ENCODE results near the gene UBAC2. TPM values are rescaled to one million over a fixed set of nuclear protein-coding genes. Genes with fewer than 3 reads are reported as not detected.

The UBAC2 gene
- total and polyA plus RNA-seq, 2 donors (not counting 3 experiments of a cell fraction or from before 2014, with no cell fraction given), result 45.7 to 54.4 TPM

GRCh38 chr13:99316224-99316623 lies 115.6 kb downstream of the UBAC2 start:
- Histone ChIP-seq H3K9ac (replicated peaks; ENCODE audit: extremely low read depth, insufficient read depth, low read length) (no peak overlapping the region), H3K4me3 (replicated peaks in 1 of 3; ENCODE audit: insufficient read depth in 1 of 3, low read depth in 1 of 3, low read length in 3 of 3) (no peak overlapping the region), H3K79me2 (ENCODE audit: control insufficient read depth, insufficient read depth, low read length) (no peaks in the 10 kb centered on the region), H3K4me2 (ENCODE audit: insufficient read depth, low read length) (no peak overlapping the region), H3K36me3 (ENCODE audit: control insufficient read depth in 2 of 2, extremely low read depth in 1 of 2, insufficient read depth in 2 of 2, low read length in 2 of 2) (no peaks in the 10 kb centered on the region), H3K27me3 (ENCODE audit: control insufficient read depth in 2 of 2, insufficient read depth in 2 of 2, low read length in 2 of 2) (no peaks in the 10 kb centered on the region), H3K4me1 (ENCODE audit: control insufficient read depth, extremely low read depth, insufficient read depth, low read length) (peaks cover 36% of the 10 kb centered on the region), H3K27ac (ENCODE audit: insufficient read depth, low read depth, low read length) (no peak overlapping the region), H3K9me1 (replicated peaks; ENCODE audit: control insufficient read depth, extremely low read depth, insufficient read depth, low read length) (no peaks in the 10 kb centered on the region), H2AFZ (ENCODE audit: low read depth, low read length) (no peak overlapping the region), H4K20me1 (replicated peaks; ENCODE audit: control insufficient read depth, extremely low read depth, insufficient read depth, low read length) (no peaks in the 10 kb centered on the region), H3K9me3 (replicated peaks; ENCODE audit: control insufficient read depth, insufficient read depth, low read length) (no peaks in the 10 kb centered on the region)
- BruUV-seq (replicated peaks), result no TSS peak
- no peak for TF ChIP-seq JUN (IDR thresholded peaks at IDR 0.05; ENCODE audit: borderline replicate concordance, insufficient read depth, insufficient read length, low read depth)
- TF ChIP-seq CTCF (IDR thresholded peaks at IDR 0.05; ENCODE audit: extremely low read depth in 1 of 2, insufficient read depth in 1 of 2, low read depth in 1 of 2, low read length in 2 of 2), result no peak
- TF ChIP-seq MAX (IDR thresholded peaks at IDR 0.05; ENCODE audit: insufficient read depth, insufficient read length), result no peak
- TF ChIP-seq MYC (IDR thresholded peaks at IDR 0.05; ENCODE audit: low read depth, low read length), result no peak
- no peak for TF ChIP-seq POLR2AphosphoS5 (IDR thresholded peaks at IDR 0.05; ENCODE audit: insufficient read depth, low read depth, low read length)
- no peak for TF ChIP-seq GATA2 (IDR thresholded peaks at IDR 0.05; ENCODE audit: insufficient read depth, insufficient read length, low read depth, low read length)
- no peak for TF ChIP-seq EZH2 (IDR thresholded peaks at IDR 0.05; ENCODE audit: borderline replicate concordance, low read depth, low read length, severe bottlenecking)
- no peak for TF ChIP-seq FOS (IDR thresholded peaks at IDR 0.05; ENCODE audit: borderline replicate concordance, insufficient read depth, low read length)
- TF ChIP-seq POLR2A (IDR thresholded peaks at IDR 0.05; ENCODE audit: low read depth, low read length), result no peak
- dilution Hi-C loops (cut with MboI; ENCODE audit: extremely low pct_ligation_motif_present, low sequenced_read_pairs), result no loop called here
- ChIA-PET POLR2A (no interaction called here), CTCF (no interaction called here)
- no peak for DNase-seq (ENCODE audit: low read depth, low spot score)
- no peak for FAIRE-seq
- intact Hi-C loops (cut with micrococcal nuclease), result no loop called here
